ENCODE data around the gene KRT73.

GRCh38 chr12:52575256-52575655 lies 43.1 kb downstream of the KRT73 start:
- TF ChIP-seq, protein P1, sequence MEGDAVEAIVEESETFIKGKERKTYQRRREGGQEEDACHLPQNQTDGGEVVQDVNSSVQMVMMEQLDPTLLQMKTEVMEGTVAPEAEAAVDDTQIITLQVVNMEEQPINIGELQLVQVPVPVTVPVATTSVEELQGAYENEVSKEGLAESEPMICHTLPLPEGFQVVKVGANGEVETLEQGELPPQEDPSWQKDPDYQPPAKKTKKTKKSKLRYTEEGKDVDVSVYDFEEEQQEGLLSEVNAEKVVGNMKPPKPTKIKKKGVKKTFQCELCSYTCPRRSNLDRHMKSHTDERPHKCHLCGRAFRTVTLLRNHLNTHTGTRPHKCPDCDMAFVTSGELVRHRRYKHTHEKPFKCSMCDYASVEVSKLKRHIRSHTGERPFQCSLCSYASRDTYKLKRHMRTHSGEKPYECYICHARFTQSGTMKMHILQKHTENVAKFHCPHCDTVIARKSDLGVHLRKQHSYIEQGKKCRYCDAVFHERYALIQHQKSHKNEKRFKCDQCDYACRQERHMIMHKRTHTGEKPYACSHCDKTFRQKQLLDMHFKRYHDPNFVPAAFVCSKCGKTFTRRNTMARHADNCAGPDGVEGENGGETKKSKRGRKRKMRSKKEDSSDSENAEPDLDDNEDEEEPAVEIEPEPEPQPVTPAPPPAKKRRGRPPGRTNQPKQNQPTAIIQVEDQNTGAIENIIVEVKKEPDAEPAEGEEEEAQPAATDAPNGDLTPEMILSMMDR (IDR thresholded peaks at IDR 0.05; ENCODE audit: control extremely low read depth in 1 of 3, insufficient read depth in 1 of 3, low read depth in 1 of 3, low read length in 3 of 3): no peak
- TF ChIP-seq HDAC6 (IDR thresholded peaks at IDR 0.05; ENCODE audit: low read depth, low read length) (no peak), ZNF274 (IDR thresholded peaks at IDR 0.05; ENCODE audit: borderline replicate concordance, extremely low read depth, low read length) (no peak), EZH2 (IDR thresholded peaks at IDR 0.05; ENCODE audit: low read depth, low read length, severe bottlenecking) (no peak), MAFK (IDR thresholded peaks at IDR 0.05; ENCODE audit: low read depth, low read length) (no peak), BRCA1 (IDR thresholded peaks at IDR 0.05; ENCODE audit: low read depth, low read length) (no peak), EP300 (IDR thresholded peaks at IDR 0.05; ENCODE audit: borderline replicate concordance in 1 of 2, low read depth in 2 of 2, low read length in 2 of 2) (no peak)
- TF ChIP-seq, protein P2, sequence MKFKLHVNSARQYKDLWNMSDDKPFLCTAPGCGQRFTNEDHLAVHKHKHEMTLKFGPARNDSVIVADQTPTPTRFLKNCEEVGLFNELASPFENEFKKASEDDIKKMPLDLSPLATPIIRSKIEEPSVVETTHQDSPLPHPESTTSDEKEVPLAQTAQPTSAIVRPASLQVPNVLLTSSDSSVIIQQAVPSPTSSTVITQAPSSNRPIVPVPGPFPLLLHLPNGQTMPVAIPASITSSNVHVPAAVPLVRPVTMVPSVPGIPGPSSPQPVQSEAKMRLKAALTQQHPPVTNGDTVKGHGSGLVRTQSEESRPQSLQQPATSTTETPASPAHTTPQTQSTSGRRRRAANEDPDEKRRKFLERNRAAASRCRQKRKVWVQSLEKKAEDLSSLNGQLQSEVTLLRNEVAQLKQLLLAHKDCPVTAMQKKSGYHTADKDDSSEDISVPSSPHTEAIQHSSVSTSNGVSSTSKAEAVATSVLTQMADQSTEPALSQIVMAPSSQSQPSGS (IDR thresholded peaks at IDR 0.05; ENCODE audit: low read length): no peak

Data from H1 (cell line).